Measurements from ENCODE around the gene NSMF.

Gene NSMF

DNA sequence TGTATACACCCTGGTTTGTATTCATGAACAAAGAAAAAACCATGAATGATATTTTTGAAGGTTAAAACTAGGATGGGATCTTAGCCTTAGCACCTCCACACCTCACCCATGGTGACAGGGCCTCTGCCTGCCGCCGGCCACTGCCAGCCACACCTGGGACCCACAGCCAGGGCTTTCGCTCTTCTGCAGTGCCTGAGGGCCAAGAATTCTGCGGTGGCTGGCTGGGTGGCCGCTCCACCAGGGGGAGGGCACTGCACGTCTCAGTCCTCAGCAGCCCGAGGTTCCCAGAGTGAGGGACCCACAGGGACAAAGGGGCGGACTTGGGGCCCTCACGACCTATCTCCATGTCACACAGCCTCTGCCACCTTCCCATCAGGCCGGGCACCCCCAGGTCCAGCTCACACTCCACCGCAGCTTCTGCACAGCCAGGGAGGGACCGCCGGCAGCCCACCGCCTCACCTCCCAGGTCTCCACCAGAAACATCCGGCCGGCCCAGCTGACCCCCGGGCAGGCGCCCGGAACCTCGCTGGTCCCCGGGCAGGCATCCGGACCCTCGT is 43.0 kb downstream of the NSMF start:
- no peaks in the 10 kb centered on the region for H3K36me3 ChIP-seq (ENCODE audit: insufficient read depth, low read length)
- no peaks in the 10 kb centered on the region for H3K9me2 ChIP-seq (ENCODE audit: low read depth, low read length)
- no peaks in the 10 kb centered on the region for H3K79me2 ChIP-seq (ENCODE audit: insufficient read depth, low read length)
- TF ChIP-seq, protein P1, sequence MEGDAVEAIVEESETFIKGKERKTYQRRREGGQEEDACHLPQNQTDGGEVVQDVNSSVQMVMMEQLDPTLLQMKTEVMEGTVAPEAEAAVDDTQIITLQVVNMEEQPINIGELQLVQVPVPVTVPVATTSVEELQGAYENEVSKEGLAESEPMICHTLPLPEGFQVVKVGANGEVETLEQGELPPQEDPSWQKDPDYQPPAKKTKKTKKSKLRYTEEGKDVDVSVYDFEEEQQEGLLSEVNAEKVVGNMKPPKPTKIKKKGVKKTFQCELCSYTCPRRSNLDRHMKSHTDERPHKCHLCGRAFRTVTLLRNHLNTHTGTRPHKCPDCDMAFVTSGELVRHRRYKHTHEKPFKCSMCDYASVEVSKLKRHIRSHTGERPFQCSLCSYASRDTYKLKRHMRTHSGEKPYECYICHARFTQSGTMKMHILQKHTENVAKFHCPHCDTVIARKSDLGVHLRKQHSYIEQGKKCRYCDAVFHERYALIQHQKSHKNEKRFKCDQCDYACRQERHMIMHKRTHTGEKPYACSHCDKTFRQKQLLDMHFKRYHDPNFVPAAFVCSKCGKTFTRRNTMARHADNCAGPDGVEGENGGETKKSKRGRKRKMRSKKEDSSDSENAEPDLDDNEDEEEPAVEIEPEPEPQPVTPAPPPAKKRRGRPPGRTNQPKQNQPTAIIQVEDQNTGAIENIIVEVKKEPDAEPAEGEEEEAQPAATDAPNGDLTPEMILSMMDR (IDR thresholded peaks at IDR 0.05; ENCODE audit: low read length): no peak
- no peak for TF ChIP-seq EZH2 (IDR thresholded peaks at IDR 0.05; ENCODE audit: borderline replicate concordance, low read length)
- no peak overlapping the region for H3K4me2 ChIP-seq (ENCODE audit: low read length)
- no peak overlapping the region for H3K4me3 ChIP-seq (ENCODE audit: low read depth, low read length, poor library complexity, severe bottlenecking)
- H2AFZ ChIP-seq (ENCODE audit: low read length): no peak overlapping the region
- H3K27me3 ChIP-seq (ENCODE audit: insufficient read depth, low read length): peaks cover 3% of the 10 kb centered on the region; the same call in 1 of the 2 replicates
- no peaks in the 10 kb centered on the region for H4K20me1 ChIP-seq (ENCODE audit: insufficient read depth, low read length)
- H3K9ac ChIP-seq (ENCODE audit: low read length): no peak overlapping the region
- H3K9me3 ChIP-seq (ENCODE audit: low read length): no peaks in the 10 kb centered on the region
- no peak overlapping the region for H3K27ac ChIP-seq (ENCODE audit: low read depth, low read length, poor library complexity, severe bottlenecking)
- no peaks in the 10 kb centered on the region for H3F3A ChIP-seq (ENCODE audit: insufficient read depth, low read length)
- peaks cover 22% of the 10 kb centered on the region for H3K4me1 ChIP-seq (ENCODE audit: insufficient read depth, low read length, severe bottlenecking)

DNA sequence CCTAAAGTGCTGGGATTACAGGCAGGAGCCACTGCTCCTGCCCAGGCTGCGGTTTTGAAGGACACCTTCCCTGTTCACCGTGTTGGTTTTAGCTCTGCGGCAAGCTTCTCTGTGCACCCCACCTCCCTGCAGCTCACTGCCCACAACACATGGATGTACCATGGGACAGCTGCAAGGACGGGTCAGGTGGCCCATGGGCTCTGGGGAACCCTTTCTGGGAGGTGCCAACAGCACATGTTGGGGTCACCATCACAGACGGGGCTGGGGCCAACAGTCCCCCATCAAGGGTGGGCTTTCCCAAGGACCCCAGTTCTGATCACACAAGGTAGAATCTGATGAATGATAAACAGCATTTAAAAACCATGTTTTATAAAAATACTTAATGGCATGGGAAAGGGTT is 43.7 kb downstream of the NSMF start:
- Histone ChIP-seq H3K4me1 (ENCODE audit: insufficient read depth, low read length, severe bottlenecking) (peaks cover 22% of the 10 kb centered on the region), H3K4me2 (ENCODE audit: low read length) (no peak overlapping the region), H3K9ac (ENCODE audit: low read length) (no peak overlapping the region), H4K20me1 (ENCODE audit: insufficient read depth, low read length) (no peaks in the 10 kb centered on the region), H3K4me3 (ENCODE audit: low read depth, low read length, poor library complexity, severe bottlenecking) (no peak overlapping the region), H2AFZ (ENCODE audit: low read length) (no peak overlapping the region), H3K36me3 (ENCODE audit: insufficient read depth, low read length) (no peaks in the 10 kb centered on the region), H3K27me3 (ENCODE audit: insufficient read depth, low read length) (peaks cover 4% of the 10 kb centered on the region; the same call in 1 of the 2 replicates), H3K27ac (ENCODE audit: low read depth, low read length, poor library complexity, severe bottlenecking) (no peak overlapping the region), H3K9me3 (ENCODE audit: low read length) (no peaks in the 10 kb centered on the region), H3F3A (ENCODE audit: insufficient read depth, low read length) (no peaks in the 10 kb centered on the region), H3K9me2 (ENCODE audit: low read depth, low read length) (no peaks in the 10 kb centered on the region), H3K79me2 (ENCODE audit: insufficient read depth, low read length) (no peaks in the 10 kb centered on the region)
- no peak for TF ChIP-seq EZH2 (IDR thresholded peaks at IDR 0.05; ENCODE audit: borderline replicate concordance, low read length)

DNA sequence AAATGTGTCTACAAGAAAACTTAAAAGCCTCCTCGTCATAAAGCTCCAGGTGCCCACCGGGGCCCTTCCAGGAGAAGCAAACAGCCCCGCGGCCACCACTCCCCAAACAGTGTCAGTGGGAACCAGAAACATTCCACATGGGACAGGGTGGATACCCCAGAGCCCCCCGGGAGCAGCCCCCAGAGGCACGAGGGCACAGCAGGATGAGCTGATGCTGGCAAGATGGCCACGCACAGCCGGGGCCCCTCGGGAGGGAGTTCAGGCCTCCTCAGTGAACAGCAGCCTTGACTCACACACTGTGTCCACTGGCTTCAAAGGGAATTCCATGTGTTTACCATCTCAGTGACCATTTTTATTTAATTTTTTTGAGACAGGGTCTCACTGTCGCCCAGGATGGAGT is 46.7 kb downstream of the NSMF start:
- Histone ChIP-seq H4K20me1 (ENCODE audit: insufficient read depth, low read length) (no peaks in the 10 kb centered on the region), H3K4me3 (ENCODE audit: low read depth, low read length, poor library complexity, severe bottlenecking) (no peak overlapping the region), H3K4me1 (ENCODE audit: insufficient read depth, low read length, severe bottlenecking) (peaks cover 14% of the 10 kb centered on the region), H3K27ac (ENCODE audit: low read depth, low read length, poor library complexity, severe bottlenecking) (no peak overlapping the region), H3K9me2 (ENCODE audit: low read depth, low read length) (no peaks in the 10 kb centered on the region), H3K9me3 (ENCODE audit: low read length) (no peaks in the 10 kb centered on the region), H3K4me2 (ENCODE audit: low read length) (no peak overlapping the region), H3K9ac (ENCODE audit: low read length) (no peak overlapping the region), H3K27me3 (ENCODE audit: insufficient read depth, low read length) (peaks cover 4% of the 10 kb centered on the region; the same call in 1 of the 2 replicates), H3K36me3 (ENCODE audit: insufficient read depth, low read length) (no peaks in the 10 kb centered on the region), H3K79me2 (ENCODE audit: insufficient read depth, low read length) (no peaks in the 10 kb centered on the region), H2AFZ (ENCODE audit: low read length) (no peak overlapping the region), H3F3A (ENCODE audit: insufficient read depth, low read length) (no peaks in the 10 kb centered on the region)
- no peak for TF ChIP-seq EZH2 (IDR thresholded peaks at IDR 0.05; ENCODE audit: borderline replicate concordance, low read length)
- TF ChIP-seq, protein P1 (IDR thresholded peaks at IDR 0.05; ENCODE audit: low read length): no peak
